Ascending aorta (tissue), 2 donors: ENCODE data around the gene DPP7. TPM values are rescaled to one million over a fixed set of nuclear protein-coding genes. Genes with fewer than 3 reads are reported as not detected.

Experiments
- DNase-seq, 2 donors: peaks; one replicate each; pipeline ENCODE4 v3.0.0-alpha.2; 2019; ENCODE audit warnings: low spot score in 2 of 2
- H3K27ac ChIP-seq, 2 donors: fragments of 200-600 bp; sonication (generic); one replicate each; pipeline ENCODE4 v1.5.1; 2016 to 2017; ENCODE audit warnings: mild to moderate bottlenecking in 1 of 2
- H3K27me3 ChIP-seq: fragments of 200-600 bp; sonication (generic); one replicate; pipeline ENCODE4 v1.5.1; 2017
- H3K36me3 ChIP-seq, 2 donors: fragments of 200-600 bp; sonication (generic); one replicate each; pipeline ENCODE4 v1.5.1; 2016
- H3K4me1 ChIP-seq, 2 donors: fragments of 200-600 bp; sonication (generic); one replicate each; pipeline ENCODE4 v1.5.1; 2016 to 2017; ENCODE audit warnings: mild to moderate bottlenecking in 1 of 2
- H3K4me3 ChIP-seq, 2 donors: fragments of 200-600 bp; sonication (generic); one replicate each; pipeline ENCODE4 v1.5.1; 2016 to 2017; ENCODE audit warnings: mild to moderate bottlenecking in 1 of 2
- H3K9me3 ChIP-seq, 2 donors: fragments of 200-600 bp; sonication (generic); one replicate each; pipeline ENCODE4 v1.5.1; 2016
- intact Hi-C: fragments of 100-400 bp; cut with DNase I; formaldehyde crosslinking; loops from one replicate; pipeline ENCODE4 v1.15.1; 2023
- total RNA-seq: library from RNA; depleted of rRNA; stranded (reverse); fragments of >200 nt; gene quantifications from one replicate; pipeline ENCODE4 v1.1.0, GENCODE V29; 2016
- TF ChIP-seq, protein P1 (sequence below), 3 experiments: fragments of 200-600 bp in 2 of 3; fragments of 450-650 bp in 1 of 3; sonication (generic) in 2 of 3; IDR thresholded peaks; one replicate each; pipeline ENCODE4 v1.5.1; 2016 to 2019; ENCODE audit warnings: antibody characterized with exemption in 3 of 3, mild to moderate bottlenecking in 1 of 3, moderate library complexity in 1 of 3

The DPP7 gene
- total RNA-seq, 1 donor from 2014 or later: 176 TPM

DNA sequence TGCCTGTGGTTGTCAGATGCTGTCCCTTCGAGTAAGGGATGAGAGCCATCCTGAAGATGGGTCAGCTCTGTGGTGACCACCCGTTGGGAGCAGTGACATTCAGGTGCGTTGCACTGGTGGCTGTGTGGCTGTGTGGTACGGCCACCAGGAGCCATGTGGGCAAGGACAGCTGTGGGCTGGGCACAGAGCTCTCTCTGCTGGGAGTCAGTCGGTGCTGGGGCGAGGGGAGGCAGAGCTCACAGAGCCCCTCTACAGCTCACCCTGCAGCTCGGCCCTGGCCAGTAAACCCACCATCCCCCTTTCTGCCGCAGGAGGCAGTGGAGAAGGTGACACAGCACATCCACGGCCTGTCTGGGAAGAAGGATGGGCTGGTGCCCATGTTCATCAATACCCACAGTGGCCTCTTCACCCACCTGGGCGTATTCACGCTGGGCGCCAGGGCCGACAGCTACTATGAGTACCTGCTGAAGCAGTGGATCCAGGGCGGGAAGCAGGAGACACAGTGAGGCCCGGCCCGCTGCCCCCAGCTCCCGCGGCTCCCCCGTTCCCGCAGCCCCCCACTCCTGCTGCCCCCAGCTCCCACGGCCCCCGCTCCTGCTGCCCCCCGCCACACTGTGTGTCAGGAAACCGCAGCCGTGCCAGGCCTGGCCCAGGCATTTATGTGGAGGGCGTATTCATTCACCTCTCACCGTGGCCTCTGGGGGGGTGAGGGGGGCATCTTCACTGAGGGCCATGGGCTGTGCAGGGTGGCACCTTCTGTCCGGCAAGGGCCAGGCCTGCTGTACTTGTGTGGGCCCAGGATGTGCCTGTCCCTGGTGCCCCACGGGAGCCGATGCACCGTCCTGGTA, 8.5 kb downstream of the DPP7 start:
- TF ChIP-seq, protein P1, sequence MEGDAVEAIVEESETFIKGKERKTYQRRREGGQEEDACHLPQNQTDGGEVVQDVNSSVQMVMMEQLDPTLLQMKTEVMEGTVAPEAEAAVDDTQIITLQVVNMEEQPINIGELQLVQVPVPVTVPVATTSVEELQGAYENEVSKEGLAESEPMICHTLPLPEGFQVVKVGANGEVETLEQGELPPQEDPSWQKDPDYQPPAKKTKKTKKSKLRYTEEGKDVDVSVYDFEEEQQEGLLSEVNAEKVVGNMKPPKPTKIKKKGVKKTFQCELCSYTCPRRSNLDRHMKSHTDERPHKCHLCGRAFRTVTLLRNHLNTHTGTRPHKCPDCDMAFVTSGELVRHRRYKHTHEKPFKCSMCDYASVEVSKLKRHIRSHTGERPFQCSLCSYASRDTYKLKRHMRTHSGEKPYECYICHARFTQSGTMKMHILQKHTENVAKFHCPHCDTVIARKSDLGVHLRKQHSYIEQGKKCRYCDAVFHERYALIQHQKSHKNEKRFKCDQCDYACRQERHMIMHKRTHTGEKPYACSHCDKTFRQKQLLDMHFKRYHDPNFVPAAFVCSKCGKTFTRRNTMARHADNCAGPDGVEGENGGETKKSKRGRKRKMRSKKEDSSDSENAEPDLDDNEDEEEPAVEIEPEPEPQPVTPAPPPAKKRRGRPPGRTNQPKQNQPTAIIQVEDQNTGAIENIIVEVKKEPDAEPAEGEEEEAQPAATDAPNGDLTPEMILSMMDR (IDR thresholded peaks at IDR 0.05): no peak
- Histone ChIP-seq H3K36me3 (peaks cover 84 to 97% of the 10 kb centered on the region in 2 donors), H3K27ac (no peak overlapping the region), H3K4me3 (no peak overlapping the region), H3K9me3 (no peaks in the 10 kb centered on the region), H3K27me3 (no peaks in the 10 kb centered on the region), H3K4me1 (no peaks in the 10 kb centered on the region)
- intact Hi-C loops: no loop called here
- DNase-seq: no peak

DNA sequence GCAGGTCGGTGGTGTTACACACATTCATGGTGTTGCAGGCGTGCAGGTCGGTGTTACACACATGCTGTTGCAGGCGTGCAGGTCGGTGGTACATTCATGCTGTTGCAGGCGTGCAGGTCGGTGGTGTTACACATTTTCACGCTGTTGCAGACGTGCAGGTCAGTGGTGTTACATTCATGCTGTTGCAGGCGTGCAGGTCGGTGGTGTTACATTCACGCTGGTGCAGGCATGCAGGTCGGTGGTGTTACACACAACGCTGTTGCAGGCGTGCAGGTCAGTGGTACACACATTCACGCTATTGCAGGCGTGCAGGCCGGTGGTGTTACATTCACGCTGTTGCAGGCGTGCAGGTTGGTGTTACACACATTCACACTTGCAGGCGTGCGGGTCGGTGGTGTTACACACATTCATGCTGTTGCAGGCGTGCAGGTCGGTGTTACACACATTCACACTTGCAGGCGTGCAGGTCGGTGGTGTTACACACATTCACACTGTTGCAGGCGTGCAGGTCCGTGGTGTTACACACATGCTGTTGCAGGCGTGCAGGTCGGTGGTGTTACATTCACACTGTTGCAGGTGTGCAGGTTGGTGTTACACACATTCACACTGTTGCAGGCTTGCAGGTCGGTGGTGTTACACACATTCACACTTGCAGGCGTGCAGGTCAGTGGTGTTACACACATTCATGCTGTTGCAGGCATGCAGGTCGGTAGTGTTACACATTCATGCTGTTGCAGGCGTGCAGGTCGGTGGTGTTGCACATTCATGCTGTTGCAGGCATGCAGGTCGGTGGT, 11.1 kb downstream of the DPP7 start:
- Histone ChIP-seq H3K4me1 (no peaks in the 10 kb centered on the region), H3K27me3 (no peaks in the 10 kb centered on the region), H3K4me3 (no peak overlapping the region), H3K36me3 (peaks cover 84 to 95% of the 10 kb centered on the region in 2 donors), H3K9me3 (no peaks in the 10 kb centered on the region), H3K27ac (no peak overlapping the region)
- intact Hi-C loops: no loop called here
- TF ChIP-seq, protein P1 (IDR thresholded peaks at IDR 0.05): no peak
- DNase-seq: no peak

DNA sequence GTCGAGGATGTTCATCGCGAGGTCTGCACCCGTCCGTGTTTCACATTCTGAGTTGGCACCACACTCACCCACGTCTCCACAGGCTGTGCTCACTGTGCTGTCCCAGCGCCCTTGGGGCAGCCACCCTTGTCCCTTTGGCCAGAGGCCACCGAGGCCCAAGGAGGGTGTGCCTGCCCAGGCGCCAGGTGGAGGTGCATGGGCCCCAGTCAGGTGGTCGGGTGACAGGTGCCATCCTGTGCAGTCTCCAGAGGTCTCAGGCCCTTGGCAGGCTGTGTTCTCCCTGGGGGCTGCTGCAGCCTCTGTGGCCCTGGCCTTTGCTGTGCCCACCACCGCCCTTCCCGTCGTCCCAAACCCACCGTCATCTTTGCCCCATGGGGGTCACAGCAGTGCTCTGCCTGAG, 15.3 kb downstream of the DPP7 start:
- H3K27me3 ChIP-seq: no peaks in the 10 kb centered on the region
- no peaks in the 10 kb centered on the region for H3K4me1 ChIP-seq
- DNase-seq: no peak
- intact Hi-C loops: no loop called here
- TF ChIP-seq, protein P1 (IDR thresholded peaks at IDR 0.05): no peak
- no peak overlapping the region for H3K27ac ChIP-seq
- no peaks in the 10 kb centered on the region for H3K9me3 ChIP-seq
- H3K4me3 ChIP-seq: no peak overlapping the region
- H3K36me3 ChIP-seq: peaks cover 69 to 80% of the 10 kb centered on the region in 2 donors

DNA sequence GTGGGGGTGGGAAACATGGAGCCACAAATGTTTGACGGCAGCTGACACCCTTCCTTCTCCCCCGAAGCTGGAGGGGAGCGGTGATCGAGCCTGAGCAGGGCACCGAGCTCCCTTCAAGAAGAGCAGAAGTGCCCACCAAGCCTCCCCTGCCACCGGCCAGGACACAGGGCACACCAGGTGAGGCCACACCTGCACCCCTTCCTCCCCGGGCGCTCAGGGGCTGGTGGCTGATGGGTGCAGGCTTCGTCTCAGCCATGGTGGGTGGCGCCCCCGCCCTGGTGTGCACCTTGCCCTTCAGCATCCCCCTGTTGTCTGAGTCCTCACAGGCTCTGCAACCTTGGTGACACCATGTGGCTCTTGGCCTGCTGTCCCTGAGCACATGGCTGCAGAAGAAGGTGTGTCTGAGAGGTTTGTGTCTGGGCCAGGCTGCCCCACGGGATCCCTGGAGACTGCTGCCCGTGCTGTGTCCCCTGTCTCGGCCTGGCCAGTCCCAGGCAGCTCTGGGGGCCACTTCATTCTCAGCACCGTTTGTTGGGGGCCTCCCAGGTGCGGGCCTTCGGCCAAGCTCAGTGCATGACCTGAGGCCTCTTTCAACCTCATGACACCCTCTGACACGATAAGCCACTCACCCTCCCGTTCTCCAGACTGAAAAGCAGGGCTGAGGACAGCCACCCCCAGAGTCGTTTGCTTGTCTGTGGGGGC, 16.6 kb downstream of the DPP7 start:
- Histone ChIP-seq H3K4me1 (no peaks in the 10 kb centered on the region), H3K27me3 (no peaks in the 10 kb centered on the region), H3K4me3 (no peak overlapping the region), H3K9me3 (no peaks in the 10 kb centered on the region), H3K36me3 (peaks cover 56 to 76% of the 10 kb centered on the region in 2 donors), H3K27ac (no peak overlapping the region)
- intact Hi-C loops: no loop called here
- TF ChIP-seq, protein P1 (IDR thresholded peaks at IDR 0.05): no peak
- DNase-seq: no peak

DNA sequence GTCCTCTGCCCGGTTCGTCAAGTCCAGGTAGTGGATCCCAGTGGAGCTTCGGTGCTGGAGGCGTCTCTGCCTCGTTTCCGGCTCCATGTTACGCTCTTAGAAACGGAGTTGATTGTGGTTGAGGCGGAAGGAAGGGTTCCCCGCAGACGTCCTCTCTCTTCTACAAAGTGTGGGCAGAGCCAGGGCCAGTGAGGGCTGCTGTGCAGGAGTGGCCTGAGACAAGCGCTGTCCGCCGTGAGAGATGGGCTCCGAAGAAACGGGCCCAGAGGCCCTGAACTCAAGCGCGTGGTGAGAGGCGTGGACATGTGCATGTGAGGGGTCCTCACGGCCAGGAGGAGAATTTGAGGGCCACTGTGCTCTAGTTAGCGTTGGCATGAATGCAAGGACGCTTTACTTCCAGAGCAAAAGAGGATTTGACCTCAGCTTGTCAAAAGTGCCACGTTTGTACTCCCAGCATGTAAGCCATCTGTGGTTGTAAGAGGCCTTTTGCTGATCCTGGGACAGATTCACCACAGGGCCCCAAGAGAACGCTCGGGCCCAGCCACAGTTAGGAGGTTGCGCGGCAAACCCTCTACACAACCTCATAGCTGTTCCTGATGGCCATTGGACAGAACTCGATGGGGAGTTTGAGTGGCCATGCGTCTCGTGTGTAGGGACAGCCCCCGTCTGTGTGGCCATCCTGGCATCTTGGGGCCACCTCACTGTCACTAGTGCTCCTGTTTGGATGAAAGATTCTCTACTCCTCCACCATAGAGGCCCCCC, 17.6 kb downstream of the DPP7 start:
- no peak overlapping the region for H3K4me3 ChIP-seq
- H3K36me3 ChIP-seq: peaks cover 47 to 72% of the 10 kb centered on the region in 2 donors
- DNase-seq: no peak
- no peaks in the 10 kb centered on the region for H3K9me3 ChIP-seq
- H3K27ac ChIP-seq: no peak overlapping the region
- intact Hi-C loops: no loop called here
- TF ChIP-seq, protein P1 (IDR thresholded peaks at IDR 0.05): no peak
- no peaks in the 10 kb centered on the region for H3K27me3 ChIP-seq
- no peaks in the 10 kb centered on the region for H3K4me1 ChIP-seq
